HG02852 (cell line): Measurements from ENCODE around the gene GPSM3.
"Not testable (repeated sequence)": the region's sequence is repeated elsewhere in the genome, so short reads cannot be mapped to it uniquely, and the experiment has no call there.

ENCODE experiments used
- ATAC-seq: cut with Tn5 transposase; IDR thresholded peaks from one replicate; pipeline ENCODE4 v1.9.1; 2021; ENCODE audit warnings: mild to moderate bottlenecking, moderate library complexity; ENCODE audit not compliant: unreplicated experiment

Gene GPSM3

GRCh38 chr6:32203426-32204267 lies 11.2 kb upstream of the GPSM3 start:
- ATAC-seq: no peak

DNA sequence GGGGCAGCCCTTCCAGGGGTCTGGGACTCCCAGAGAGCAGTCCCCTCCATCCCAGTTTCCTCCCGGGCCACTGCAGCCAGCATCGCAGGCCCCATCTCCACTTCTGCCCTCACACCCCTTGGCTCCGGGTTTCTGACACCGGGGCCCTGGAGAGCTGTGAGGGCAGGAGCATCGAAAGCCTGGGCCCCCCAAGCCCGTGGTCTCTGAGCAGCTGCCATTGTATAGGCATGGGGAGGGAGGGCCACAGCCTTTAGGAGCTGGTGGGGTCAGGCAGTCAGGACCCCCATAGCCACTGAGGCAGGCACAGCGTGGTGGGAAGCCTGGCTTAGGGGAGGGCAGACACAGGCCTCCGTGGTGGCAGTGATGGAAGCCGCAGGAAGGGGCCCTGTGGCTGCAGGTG lies 9.7 kb upstream of the GPSM3 start:
- ATAC-seq: no peak

DNA sequence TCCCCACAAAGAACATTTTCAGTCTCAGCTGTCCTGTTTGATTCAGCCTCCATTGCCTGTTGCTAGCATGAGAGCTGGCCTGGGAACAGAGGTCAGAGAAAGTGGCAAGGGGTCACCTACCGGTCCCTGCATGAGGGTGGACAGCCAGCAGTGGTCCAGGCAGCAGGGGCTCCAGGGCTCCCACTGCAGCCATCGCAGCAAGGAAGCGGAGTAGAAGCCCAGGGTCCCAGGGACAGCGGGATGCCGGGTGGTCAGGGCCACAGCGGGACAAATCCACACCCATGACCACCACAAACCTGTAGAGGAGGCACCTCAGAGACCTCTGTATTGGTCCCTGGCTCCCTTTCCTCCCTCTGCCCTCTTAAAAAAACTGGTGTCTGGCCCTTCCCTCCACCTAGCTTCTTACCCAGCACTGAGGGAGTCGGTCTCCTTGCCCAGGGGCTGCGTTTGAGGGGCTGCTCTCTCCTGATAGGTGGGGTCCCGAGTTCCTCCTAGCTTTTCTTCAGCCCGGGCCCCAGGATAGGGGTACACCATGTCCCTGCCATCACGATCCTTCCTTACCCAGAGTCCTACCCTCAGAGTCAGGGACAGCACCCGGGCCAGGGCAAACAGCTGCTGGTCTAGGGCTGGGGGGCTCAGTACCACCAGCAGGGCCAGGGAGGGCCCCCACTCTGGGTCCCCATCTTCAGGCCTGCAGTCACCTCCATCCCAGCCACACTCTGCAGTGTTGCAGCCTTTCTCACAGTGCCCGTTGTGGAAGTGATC lies 8.4 kb upstream of the GPSM3 start:
- no peak for ATAC-seq

DNA sequence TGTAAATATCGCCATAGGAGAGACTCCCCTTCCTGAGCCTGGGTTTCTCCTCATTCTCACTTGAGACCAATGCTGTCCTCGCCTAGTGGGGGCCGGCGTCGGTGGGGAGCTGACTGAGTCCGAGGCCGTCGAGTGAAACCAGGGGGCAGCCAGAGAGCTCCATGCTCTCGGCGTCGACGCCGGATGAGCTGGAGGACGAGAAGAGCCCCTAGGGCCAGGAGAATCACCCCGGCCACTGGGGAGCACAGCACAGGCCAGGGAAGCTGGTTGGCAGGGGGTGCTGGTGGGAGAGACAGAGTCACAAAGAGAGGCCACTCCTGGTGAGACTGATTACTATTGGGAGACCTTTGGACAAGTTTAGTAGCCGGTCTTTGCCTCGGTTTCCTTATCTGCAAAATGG lies 6.4 kb upstream of the GPSM3 start:
- ATAC-seq: no peak

- ATAC-seq: no peak
Observed at GRCh38 chr6:32198345-32198696, 5.9 kb upstream of the GPSM3 start.

GRCh38 chr6:32196682-32197616 lies 4.5 kb upstream of the GPSM3 start:
- no peak for ATAC-seq

- ATAC-seq: peak; percentile 72
Observed at GRCh38 chr6:32195902-32196681, 3.6 kb upstream of the GPSM3 start.

- ATAC-seq: no peak
Observed at GRCh38 chr6:32195652-32195901, 3.1 kb upstream of the GPSM3 start.

- peak; percentile 71 for ATAC-seq
Observed at GRCh38 chr6:32194825-32195651, 2.6 kb upstream of the GPSM3 start.

GRCh38 chr6:32194388-32194787 lies 1.9 kb upstream of the GPSM3 start:
- ATAC-seq: no peak

DNA sequence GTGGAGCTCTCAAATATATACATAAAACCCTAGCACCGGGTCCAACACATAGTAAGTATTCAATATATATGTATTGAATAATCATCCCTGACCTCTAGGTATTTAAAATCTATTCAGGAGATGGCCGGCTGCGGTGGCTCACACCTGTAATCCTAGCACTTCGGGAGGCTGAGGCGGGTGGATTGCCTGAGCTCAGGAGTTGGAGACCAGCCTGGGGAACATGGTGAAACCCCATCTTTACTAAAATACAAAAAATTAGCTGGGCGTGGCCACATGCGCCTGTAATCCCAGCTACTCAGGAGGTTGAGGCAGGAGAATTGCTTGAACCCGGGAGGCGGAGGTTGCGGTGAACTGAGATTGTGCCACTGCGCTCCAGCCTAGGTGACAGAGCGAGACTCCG lies 653 bp upstream of the GPSM3 start:
- ATAC-seq: not testable (repeated sequence)

DNA sequence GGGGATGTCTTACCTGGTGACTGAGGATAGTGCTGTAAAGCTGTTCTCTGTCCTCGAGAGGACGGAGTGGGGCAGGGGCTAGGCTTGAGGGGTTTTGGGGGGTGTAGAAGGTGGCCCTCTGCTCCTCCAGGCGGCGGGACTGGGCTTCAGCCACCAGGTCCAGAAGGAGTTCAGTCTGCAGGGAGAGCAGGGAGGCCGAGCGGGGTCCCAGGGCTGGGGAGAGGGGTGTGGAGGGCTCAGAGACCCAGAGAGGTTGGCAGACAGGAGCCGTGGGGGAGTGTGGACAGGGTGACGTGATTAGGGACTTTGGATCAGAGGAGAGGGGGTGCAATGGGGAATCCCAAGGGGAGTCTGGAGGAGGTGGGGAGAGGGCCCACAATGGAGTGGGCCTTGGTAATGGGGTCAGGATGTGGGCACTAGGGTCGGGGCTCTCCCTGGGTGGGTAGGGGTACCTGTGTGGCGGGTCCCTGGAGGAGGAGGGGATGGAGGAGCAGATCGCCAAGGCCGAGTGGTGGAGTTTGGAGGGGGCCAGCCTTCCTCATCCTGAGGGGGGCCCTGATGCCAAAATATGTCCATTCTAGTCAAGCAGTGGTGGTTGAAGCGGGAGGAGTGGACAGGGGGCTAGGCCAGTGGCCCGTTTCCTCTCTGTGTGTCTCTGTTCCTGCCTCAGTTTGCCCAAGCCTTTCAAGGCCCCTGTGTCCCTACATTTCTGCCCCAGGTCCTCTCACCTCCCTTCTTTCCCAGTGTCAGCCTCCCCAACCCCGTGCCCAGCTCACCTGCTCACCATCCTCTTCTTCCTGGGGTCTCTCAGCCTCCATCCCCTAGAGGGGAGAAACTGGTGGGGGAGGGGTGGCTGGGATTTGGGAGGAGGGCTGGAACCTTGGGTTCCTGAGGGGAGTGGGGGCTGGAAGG lies 491 bp downstream of the GPSM3 start:
- no peak for ATAC-seq

DNA sequence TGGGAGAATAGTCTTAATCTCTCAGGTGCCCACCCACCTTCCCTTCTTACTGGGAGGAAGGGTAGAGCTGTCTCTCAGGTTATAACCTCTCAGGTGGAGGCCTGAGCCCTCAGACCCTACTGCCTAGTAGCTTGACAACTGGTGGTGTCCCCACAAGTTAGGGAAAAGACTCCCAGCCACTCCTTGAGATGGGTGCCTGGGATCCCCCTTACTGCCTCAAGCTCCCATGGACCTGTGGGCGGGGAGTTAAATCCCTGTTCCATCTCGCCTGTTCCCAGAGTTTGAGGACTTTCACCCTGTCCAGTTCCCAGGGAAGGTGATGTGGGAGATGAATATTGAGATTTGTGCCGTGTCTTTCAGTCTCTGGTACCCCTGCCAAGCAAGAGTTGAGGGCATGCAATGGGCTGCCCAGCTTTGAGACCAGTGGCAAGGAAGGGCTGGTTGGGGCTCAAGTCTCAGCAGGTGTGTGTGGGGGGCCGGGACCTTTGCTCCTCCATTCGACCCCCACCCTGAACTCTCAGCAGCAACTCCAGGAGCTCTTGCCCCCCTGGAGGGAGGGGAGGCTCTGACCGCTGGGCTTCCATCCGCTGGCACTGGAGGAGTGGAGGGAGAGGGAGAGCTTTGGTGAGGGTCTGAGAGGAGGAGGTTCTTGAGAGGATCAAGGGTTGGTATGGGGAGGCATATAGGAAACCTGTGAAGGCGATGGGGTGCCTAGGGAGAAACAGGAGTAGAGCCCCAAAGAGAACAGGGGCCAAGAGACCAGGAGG lies 1.3 kb downstream of the GPSM3 start:
- ATAC-seq: no peak

- peak; percentile 46 for ATAC-seq
Observed at GRCh38 chr6:32190054-32190851, 2.2 kb downstream of the GPSM3 start, which contains the start of gene PBX2. TSS of gene PBX2 (minus strand) at chr6:32190202. CDS start at chr6:32189915, 287 bp downstream.

DNA sequence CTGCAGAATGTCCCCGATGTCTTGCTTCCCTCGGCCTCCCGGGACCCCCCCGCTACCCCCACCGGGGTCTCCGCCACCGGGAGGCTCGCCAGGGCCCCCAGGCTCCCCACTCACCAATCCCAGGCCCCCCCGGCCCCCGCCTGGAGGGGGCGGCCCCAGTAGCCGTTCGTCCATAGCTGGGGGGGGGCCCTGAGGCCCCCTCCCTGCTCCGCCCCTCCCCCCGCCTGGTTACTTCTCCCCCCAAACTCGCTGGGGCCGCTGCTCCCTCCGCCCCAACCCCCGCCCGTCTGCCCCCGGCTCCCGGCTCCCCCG lies 2.7 kb downstream of the GPSM3 start:
- no peak for ATAC-seq

DNA sequence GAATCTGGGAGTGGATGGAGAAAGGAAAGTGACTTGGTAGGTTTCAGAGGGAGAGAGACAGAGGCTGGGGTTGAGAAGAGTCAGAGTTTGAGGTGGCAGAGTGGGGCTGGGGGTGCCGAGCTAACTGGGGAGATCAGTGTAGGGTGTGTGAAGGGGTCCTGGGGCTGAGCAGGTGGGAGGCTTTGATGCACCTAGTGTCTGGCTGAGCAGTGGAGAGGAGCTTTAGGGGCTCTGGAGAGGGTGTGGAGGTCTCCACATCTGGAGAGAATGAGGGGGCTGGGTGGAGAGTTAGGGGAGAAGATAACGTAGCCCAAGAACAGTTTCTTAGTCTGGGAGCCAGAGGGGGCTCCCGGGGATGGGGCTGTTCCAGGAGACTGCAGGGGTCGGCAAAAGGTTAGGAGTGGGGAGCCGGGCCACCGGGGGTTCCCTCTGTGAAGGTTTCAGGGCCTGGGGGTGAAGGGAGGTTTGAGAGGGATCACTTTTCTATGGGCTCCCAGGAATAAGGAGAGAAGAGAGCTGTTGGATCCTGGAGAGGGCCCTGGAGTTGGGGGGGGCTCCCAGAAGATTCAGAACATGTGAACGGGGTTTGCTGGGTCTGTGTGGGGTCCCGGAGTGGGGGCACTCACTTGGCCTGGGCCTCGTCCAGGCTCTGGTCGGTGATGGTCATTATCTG lies 3.2 kb downstream of the GPSM3 start:
- ATAC-seq: no peak
